ENCODE results near the gene ZNF384. TPM values are rescaled to one million over a fixed set of nuclear protein-coding genes. Genes with fewer than 3 reads are reported as not detected.

The ZNF384 gene
- polyA plus RNA-seq, 1 donor (not counting 4 experiments of a cell fraction or from before 2014, with no cell fraction given), result 29.0 TPM

DNA sequence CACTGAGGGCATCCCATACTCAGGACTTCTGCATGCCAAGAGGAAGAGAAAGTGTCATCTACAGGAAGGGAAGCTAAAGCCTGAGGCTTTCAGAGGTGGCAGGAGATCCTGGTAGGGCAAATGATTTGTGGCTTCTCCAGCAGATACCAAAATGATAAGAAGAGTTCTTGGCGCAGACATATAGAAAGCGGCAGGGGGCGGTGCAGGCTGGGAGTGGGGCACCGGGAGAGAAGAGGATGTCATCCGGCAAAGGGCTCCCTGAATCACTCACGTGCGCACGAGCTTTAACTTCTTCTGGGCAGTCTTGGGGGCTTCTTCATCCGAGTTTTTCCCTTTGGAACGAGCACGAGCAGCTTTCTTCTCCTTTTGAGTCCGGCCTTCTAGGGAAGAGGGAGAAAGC is 36.8 kb downstream of the ZNF384 start:
- dilution Hi-C loops (cut with MboI; ENCODE audit: extremely low pct_ligation_motif_present, low sequenced_read_pairs), result no loop called here
- TF ChIP-seq, protein P1, sequence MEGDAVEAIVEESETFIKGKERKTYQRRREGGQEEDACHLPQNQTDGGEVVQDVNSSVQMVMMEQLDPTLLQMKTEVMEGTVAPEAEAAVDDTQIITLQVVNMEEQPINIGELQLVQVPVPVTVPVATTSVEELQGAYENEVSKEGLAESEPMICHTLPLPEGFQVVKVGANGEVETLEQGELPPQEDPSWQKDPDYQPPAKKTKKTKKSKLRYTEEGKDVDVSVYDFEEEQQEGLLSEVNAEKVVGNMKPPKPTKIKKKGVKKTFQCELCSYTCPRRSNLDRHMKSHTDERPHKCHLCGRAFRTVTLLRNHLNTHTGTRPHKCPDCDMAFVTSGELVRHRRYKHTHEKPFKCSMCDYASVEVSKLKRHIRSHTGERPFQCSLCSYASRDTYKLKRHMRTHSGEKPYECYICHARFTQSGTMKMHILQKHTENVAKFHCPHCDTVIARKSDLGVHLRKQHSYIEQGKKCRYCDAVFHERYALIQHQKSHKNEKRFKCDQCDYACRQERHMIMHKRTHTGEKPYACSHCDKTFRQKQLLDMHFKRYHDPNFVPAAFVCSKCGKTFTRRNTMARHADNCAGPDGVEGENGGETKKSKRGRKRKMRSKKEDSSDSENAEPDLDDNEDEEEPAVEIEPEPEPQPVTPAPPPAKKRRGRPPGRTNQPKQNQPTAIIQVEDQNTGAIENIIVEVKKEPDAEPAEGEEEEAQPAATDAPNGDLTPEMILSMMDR (optimal IDR thresholded peaks at IDR 0.05 in 1 of 3, IDR thresholded peaks at IDR 0.05 in 1 of 3, conservative IDR thresholded peaks at IDR 0.05 in 1 of 3; ENCODE audit: extremely low read depth in 1 of 3, insufficient read depth in 2 of 3, low read length in 3 of 3), result no peak
- no peak for TF ChIP-seq EZH2 (IDR thresholded peaks at IDR 0.05; ENCODE audit: low read length)
- Histone ChIP-seq H3K9me1 (ENCODE audit: control insufficient read depth, extremely low read depth, insufficient read depth, low read length) (no peaks in the 10 kb centered on the region), H3K79me2 (ENCODE audit: control insufficient read depth, insufficient read depth, low read length) (no peaks in the 10 kb centered on the region), H2AFZ (ENCODE audit: control insufficient read depth, low read length) (no peak overlapping the region), H4K20me1 (ENCODE audit: control insufficient read depth, extremely low read depth, insufficient read depth, low read length) (no peaks in the 10 kb centered on the region), H3K9me3 (ENCODE audit: control insufficient read depth, low read depth, low read length) (no peaks in the 10 kb centered on the region), H3K4me1 (ENCODE audit: control insufficient read depth, extremely low read depth, insufficient read depth, low read length) (no peaks in the 10 kb centered on the region), H3K4me3 (ENCODE audit: control insufficient read depth in 2 of 3, extremely low read depth in 1 of 3, insufficient read depth in 2 of 3, low read depth in 1 of 3, low read length in 3 of 3) (no peak overlapping the region), H3K9ac (ENCODE audit: control insufficient read depth, extremely low read depth, insufficient read depth, low read length) (no peak overlapping the region), H3K27ac (ENCODE audit: control insufficient read depth, insufficient read depth, low read length) (no peak overlapping the region), H3K27me3 (ENCODE audit: control insufficient read depth, extremely low read depth, insufficient read depth, low read length) (no peaks in the 10 kb centered on the region), H3K36me3 (ENCODE audit: control insufficient read depth in 2 of 2, extremely low read depth in 1 of 2, insufficient read depth in 2 of 2, low read length in 2 of 2) (peaks cover 9 to 17% of the 10 kb centered on the region in 2 experiments), H3K4me2 (ENCODE audit: control insufficient read depth, extremely low read depth, insufficient read depth, low read depth, low read length) (no peak overlapping the region)
- no peak for DNase-seq (ENCODE audit: low read depth, low spot score)
- no peak for FAIRE-seq

DNA sequence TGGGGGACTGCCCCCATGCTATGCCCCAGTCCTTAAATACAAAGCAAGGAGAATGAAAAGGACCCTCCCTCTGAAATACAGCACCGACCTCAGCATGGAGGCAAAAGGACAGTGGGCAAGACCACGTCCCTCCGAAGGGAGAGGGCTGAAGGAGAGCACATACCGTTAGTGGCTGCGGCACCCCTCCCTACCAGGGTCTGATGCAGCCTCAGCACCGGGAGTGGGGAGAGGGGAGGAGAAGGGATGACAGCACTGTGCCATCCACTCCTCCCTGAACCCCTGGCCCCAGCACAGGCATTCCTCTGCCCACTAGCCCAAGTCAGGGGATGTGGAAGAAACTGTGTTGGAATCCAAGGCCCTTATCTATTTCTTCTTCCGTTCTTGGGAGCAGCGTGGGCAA is 38.3 kb downstream of the ZNF384 start:
- Histone ChIP-seq H3K9ac (ENCODE audit: control insufficient read depth, extremely low read depth, insufficient read depth, low read length) (no peak overlapping the region), H3K27me3 (ENCODE audit: control insufficient read depth, extremely low read depth, insufficient read depth, low read length) (peaks cover 9% of the 10 kb centered on the region), H3K27ac (ENCODE audit: control insufficient read depth, insufficient read depth, low read length) (no peak overlapping the region), H3K4me3 (ENCODE audit: control insufficient read depth in 2 of 3, extremely low read depth in 1 of 3, insufficient read depth in 2 of 3, low read depth in 1 of 3, low read length in 3 of 3) (no peak overlapping the region), H3K4me2 (ENCODE audit: control insufficient read depth, extremely low read depth, insufficient read depth, low read depth, low read length) (no peak overlapping the region), H2AFZ (ENCODE audit: control insufficient read depth, low read length) (no peak overlapping the region), H3K9me1 (ENCODE audit: control insufficient read depth, extremely low read depth, insufficient read depth, low read length) (no peaks in the 10 kb centered on the region), H3K36me3 (ENCODE audit: control insufficient read depth in 2 of 2, extremely low read depth in 1 of 2, insufficient read depth in 2 of 2, low read length in 2 of 2) (peaks cover 9 to 14% of the 10 kb centered on the region in 2 experiments), H3K79me2 (ENCODE audit: control insufficient read depth, insufficient read depth, low read length) (no peaks in the 10 kb centered on the region), H4K20me1 (ENCODE audit: control insufficient read depth, extremely low read depth, insufficient read depth, low read length) (no peaks in the 10 kb centered on the region), H3K4me1 (ENCODE audit: control insufficient read depth, extremely low read depth, insufficient read depth, low read length) (no peaks in the 10 kb centered on the region), H3K9me3 (ENCODE audit: control insufficient read depth, low read depth, low read length) (peaks cover 2% of the 10 kb centered on the region)
- FAIRE-seq (no peak), DNase-seq (ENCODE audit: low read depth, low spot score) (no peak)
- TF ChIP-seq, protein P1 (optimal IDR thresholded peaks at IDR 0.05 in 1 of 3, IDR thresholded peaks at IDR 0.05 in 1 of 3, conservative IDR thresholded peaks at IDR 0.05 in 1 of 3; ENCODE audit: extremely low read depth in 1 of 3, insufficient read depth in 2 of 3, low read length in 3 of 3), result no peak
- TF ChIP-seq EZH2 (IDR thresholded peaks at IDR 0.05; ENCODE audit: low read length), result no peak
- dilution Hi-C loops (cut with MboI; ENCODE audit: extremely low pct_ligation_motif_present, low sequenced_read_pairs), result no loop called here
